Fibroblast of skin of right quadriceps (primary cell): ENCODE data around the gene ADAMTS16.

ENCODE experiments used
- DNase-seq: peaks from one replicate; pipeline ENCODE4 v3.0.0-alpha.2; 2013

The ADAMTS16 gene

GRCh38 chr5:5145651-5146529 is 5.8 kb downstream of the ADAMTS16 start:
- DNase-seq, result no peak

GRCh38 chr5:5146530-5147160 is 6.5 kb downstream of the ADAMTS16 start:
- no peak for DNase-seq

GRCh38 chr5:5149154-5149553 is 9.0 kb downstream of the ADAMTS16 start:
- DNase-seq, result no peak

GRCh38 chr5:5150667-5151066 is 10.5 kb downstream of the ADAMTS16 start:
- no peak for DNase-seq

- DNase-seq, result no peak
Measured at GRCh38 chr5:5154733-5155132, 14.6 kb downstream of the ADAMTS16 start.

GRCh38 chr5:5155617-5156016 is 15.5 kb downstream of the ADAMTS16 start:
- no peak for DNase-seq

- no peak for DNase-seq
Measured at GRCh38 chr5:5156471-5157082, 16.4 kb downstream of the ADAMTS16 start.

- no peak for DNase-seq
Measured at GRCh38 chr5:5158472-5158895, 18.4 kb downstream of the ADAMTS16 start.

- no peak for DNase-seq
Measured at GRCh38 chr5:5159282-5160103, 19.4 kb downstream of the ADAMTS16 start.

- no peak for DNase-seq
Measured at GRCh38 chr5:5164163-5164562, 24.0 kb downstream of the ADAMTS16 start.

- DNase-seq, result no peak
Measured at GRCh38 chr5:5165541-5166002, 25.4 kb downstream of the ADAMTS16 start.

GRCh38 chr5:5169466-5169865 is 29.3 kb downstream of the ADAMTS16 start:
- DNase-seq, result no peak

GRCh38 chr5:5178136-5178535 is 38.0 kb downstream of the ADAMTS16 start:
- no peak for DNase-seq

GRCh38 chr5:5178580-5178979 is 38.5 kb downstream of the ADAMTS16 start:
- no peak for DNase-seq

- DNase-seq, result no peak
Measured at GRCh38 chr5:5179079-5179478, 38.9 kb downstream of the ADAMTS16 start.

GRCh38 chr5:5179597-5179996 is 39.5 kb downstream of the ADAMTS16 start:
- no peak for DNase-seq

- DNase-seq, result no peak
Measured at GRCh38 chr5:5181650-5182324, 41.7 kb downstream of the ADAMTS16 start.

GRCh38 chr5:5182508-5183188 is 42.5 kb downstream of the ADAMTS16 start:
- no peak for DNase-seq

- DNase-seq, result no peak
Measured at GRCh38 chr5:5183189-5183699, 43.1 kb downstream of the ADAMTS16 start.

- DNase-seq, result no peak
Measured at GRCh38 chr5:5183933-5184332, 43.8 kb downstream of the ADAMTS16 start.

GRCh38 chr5:5188376-5189050 is 48.4 kb downstream of the ADAMTS16 start:
- no peak for DNase-seq
